ENCODE data around the gene NPB. TPM values are rescaled to one million over a fixed set of nuclear protein-coding genes. Genes with fewer than 3 reads are reported as not detected.

The NPB gene
- total RNA-seq, 1 experiment from 2014 or later: 0.86 TPM

GRCh38 chr17:81940538-81941483, 38.8 kb downstream of the NPB start:
- no peak for DNase-seq (ENCODE audit: low read depth)

GRCh38 chr17:81941484-81942166, 39.6 kb downstream of the NPB start:
- no peak for DNase-seq (ENCODE audit: low read depth)

- DNase-seq (ENCODE audit: low read depth): no peak
Measured at GRCh38 chr17:81942167-81942553, 40.1 kb downstream of the NPB start.

- DNase-seq (ENCODE audit: low read depth): no peak
Measured at GRCh38 chr17:81944858-81945257, 42.8 kb downstream of the NPB start.

- no peak for DNase-seq (ENCODE audit: low read depth)
Measured at GRCh38 chr17:81947189-81947588, 45.2 kb downstream of the NPB start, which contains the start of gene MYADML2. Gene MYADML2 (minus strand): TSS chr17:81947233. CDS start chr17:81941741, 5,492 bp downstream.

- DNase-seq (ENCODE audit: low read depth): no peak
Measured at GRCh38 chr17:81948635-81949378, 46.8 kb downstream of the NPB start.

GRCh38 chr17:81950501-81950900, 48.5 kb downstream of the NPB start:
- DNase-seq (ENCODE audit: low read depth): no peak

- DNase-seq (ENCODE audit: low read depth): no peak
Measured at GRCh38 chr17:81951785-81952684, 50.0 kb downstream of the NPB start.

Other genes with a start within 250 kb of the NPB start
- not detected in 2 replicates for gene PDE6G, start 245.7 kb upstream of the NPB start, total RNA-seq (2014; rRNA removed)
- 54.1 and 54.8 TPM in 2 replicates for gene OXLD1, start 235.6 kb upstream of the NPB start, total RNA-seq (2014; rRNA removed)
- gene CCDC137, start 235.5 kb upstream of the NPB start, total RNA-seq (2014; rRNA removed): 25.2 and 28.2 TPM in 2 replicates
- 39.6 and 42.9 TPM in 2 replicates for gene ARL16, start 218.4 kb upstream of the NPB start, total RNA-seq (2014; rRNA removed)
- gene HGS, start 218.2 kb upstream of the NPB start, total RNA-seq (2014; rRNA removed): 157 and 200 TPM in 2 replicates
- gene MRPL12, start 198.9 kb upstream of the NPB start, total RNA-seq (2014; rRNA removed): 23.4 and 31.3 TPM in 2 replicates
- gene SLC25A10, start 190.0 kb upstream of the NPB start, total RNA-seq (2014; rRNA removed): 37.3 and 37.8 TPM in 2 replicates
- not detected in 2 replicates for gene GCGR, start 98.1 kb upstream of the NPB start, total RNA-seq (2014; rRNA removed)
- gene MCRIP1, start 68.9 kb upstream of the NPB start, total RNA-seq (2014; rRNA removed): 106 TPM in 2 replicates
- 1.0 TPM in 1 of 2 replicates, not detected in the other for gene PPP1R27, start 67.2 kb upstream of the NPB start, total RNA-seq (2014; rRNA removed)
- gene P4HB, start 41.7 kb upstream of the NPB start, total RNA-seq (2014; rRNA removed): 1,598 and 3,461 TPM in 2 replicates
- 303 and 305 TPM in 2 replicates for gene ARHGDIA, start 30.9 kb upstream of the NPB start, total RNA-seq (2014; rRNA removed)
- gene ALYREF, start 10.7 kb upstream of the NPB start, total RNA-seq (2014; rRNA removed): 184 and 190 TPM in 2 replicates
- 194 and 234 TPM in 2 replicates for gene ANAPC11, start 10.5 kb upstream of the NPB start, total RNA-seq (2014; rRNA removed)
- 30.4 and 35.4 TPM in 2 replicates for gene PCYT2, start 9.2 kb downstream of the NPB start, total RNA-seq (2014; rRNA removed)
- 17.3 and 20.0 TPM in 2 replicates for gene SIRT7, start 15.9 kb downstream of the NPB start, total RNA-seq (2014; rRNA removed)
- 18.8 and 19.7 TPM in 2 replicates for gene MAFG, start 25.5 kb downstream of the NPB start, total RNA-seq (2014; rRNA removed)
- 59.1 and 81.4 TPM in 2 replicates for gene PYCR1, start 35.1 kb downstream of the NPB start, total RNA-seq (2014; rRNA removed)
- not detected in 2 replicates for gene MYADML2, start 45.0 kb downstream of the NPB start, total RNA-seq (2014; rRNA removed)
- gene NOTUM, start 58.9 kb downstream of the NPB start, total RNA-seq (2014; rRNA removed): 0.75 and 0.90 TPM in 2 replicates
- 25.9 and 30.3 TPM in 2 replicates for gene ASPSCR1, start 75.4 kb downstream of the NPB start, total RNA-seq (2014; rRNA removed)
- gene CENPX, start 120.6 kb downstream of the NPB start, total RNA-seq (2014; rRNA removed): 142 and 155 TPM in 2 replicates
- 26.1 and 28.5 TPM in 2 replicates for gene LRRC45, start 121.1 kb downstream of the NPB start, total RNA-seq (2014; rRNA removed)
- gene RAC3, start 129.4 kb downstream of the NPB start, total RNA-seq (2014; rRNA removed): 18.1 and 28.7 TPM in 2 replicates
- gene DCXR, start 135.5 kb downstream of the NPB start, total RNA-seq (2014; rRNA removed): 88.0 and 90.5 TPM in 2 replicates
- gene RFNG, start 149.6 kb downstream of the NPB start, total RNA-seq (2014; rRNA removed): 31.5 and 35.1 TPM in 2 replicates
- 144 and 149 TPM in 2 replicates for gene GPS1, start 149.7 kb downstream of the NPB start, total RNA-seq (2014; rRNA removed)
- 75.8 and 86.1 TPM in 2 replicates for gene DUS1L, start 163.6 kb downstream of the NPB start, total RNA-seq (2014; rRNA removed)
- gene FASN, start 196.0 kb downstream of the NPB start, total RNA-seq (2014; rRNA removed): 69.0 and 69.2 TPM in 2 replicates